Tongue (tissue), 2 donors: ENCODE results near the gene GOLGA8A. TPM values are rescaled to one million over a fixed set of nuclear protein-coding genes. Genes with fewer than 3 reads are reported as not detected.
"Not testable (repeated sequence)": the region's sequence is repeated elsewhere in the genome, so short reads cannot be mapped to it uniquely, and the experiment has no call there.

Experiments
- DNase-seq: peaks from one replicate; pipeline ENCODE4 v3.0.0-alpha.2; 2015
- total RNA-seq: library from RNA; depleted of rRNA; stranded (reverse); fragments of >200 nt; gene quantifications from one replicate; pipeline ENCODE4 v1.2.3, GENCODE V29; 2014

The GOLGA8A gene
- total RNA-seq, 1 donor from 2014 or later: 44.2 TPM

GRCh38 chr15:34408973-34409372 is 28.6 kb downstream of the GOLGA8A start:
- not testable (repeated sequence) for DNase-seq

GRCh38 chr15:34403899-34404298 is 33.7 kb downstream of the GOLGA8A start:
- DNase-seq: not testable (repeated sequence)

- DNase-seq: not testable (repeated sequence)
Observed at GRCh38 chr15:34403160-34403598, 34.4 kb downstream of the GOLGA8A start.

GRCh38 chr15:34397637-34398259 is 39.9 kb downstream of the GOLGA8A start:
- not testable (repeated sequence) for DNase-seq

GRCh38 chr15:34392981-34393380 is 44.6 kb downstream of the GOLGA8A start:
- not testable (repeated sequence) for DNase-seq

GRCh38 chr15:34389594-34390086 is 48.0 kb downstream of the GOLGA8A start:
- DNase-seq: not testable (repeated sequence)

Other genes with a start within 250 kb of the GOLGA8A start
- gene KATNBL1, start 227.7 kb downstream of the GOLGA8A start, total RNA-seq: 102 TPM
- 83.1 TPM for gene EMC4, start 212.8 kb downstream of the GOLGA8A start, total RNA-seq
- 28.1 TPM for gene SLC12A6, start 100.0 kb downstream of the GOLGA8A start, total RNA-seq
- 64.8 TPM for gene NOP10, start 94.7 kb downstream of the GOLGA8A start, total RNA-seq
- not detected for gene NUTM1, start 94.5 kb downstream of the GOLGA8A start, total RNA-seq
- gene LPCAT4, start 70.6 kb downstream of the GOLGA8A start, total RNA-seq: 12.0 TPM
- 31.3 TPM for gene GOLGA8B, start 145.8 kb upstream of the GOLGA8A start, total RNA-seq